GM12865 (cell line): ENCODE measurements around the gene SEC63.
"Not testable (repeated sequence)": the region's sequence is repeated elsewhere in the genome, so short reads cannot be mapped to it uniquely, and the experiment has no call there.

Source experiments
- DNase-seq: peaks from one replicate; pipeline ENCODE4 v3.0.0; 2010; ENCODE audit warnings: low read depth
- H3K4me3 ChIP-seq: 2 replicates; pipeline ENCODE4 v1.5.1; 2011; ENCODE audit warnings: mild to moderate bottlenecking, low read depth, low read length, control low read depth
- TF ChIP-seq, protein P1 (sequence below): IDR thresholded peaks from 2 replicates; pipeline ENCODE4 v1.5.1; 2011; ENCODE audit warnings: low read length, control low read depth, low read depth, inconsistent platforms; ENCODE audit not compliant: insufficient read depth; ENCODE audit errors: missing control alignments

Gene SEC63

DNA sequence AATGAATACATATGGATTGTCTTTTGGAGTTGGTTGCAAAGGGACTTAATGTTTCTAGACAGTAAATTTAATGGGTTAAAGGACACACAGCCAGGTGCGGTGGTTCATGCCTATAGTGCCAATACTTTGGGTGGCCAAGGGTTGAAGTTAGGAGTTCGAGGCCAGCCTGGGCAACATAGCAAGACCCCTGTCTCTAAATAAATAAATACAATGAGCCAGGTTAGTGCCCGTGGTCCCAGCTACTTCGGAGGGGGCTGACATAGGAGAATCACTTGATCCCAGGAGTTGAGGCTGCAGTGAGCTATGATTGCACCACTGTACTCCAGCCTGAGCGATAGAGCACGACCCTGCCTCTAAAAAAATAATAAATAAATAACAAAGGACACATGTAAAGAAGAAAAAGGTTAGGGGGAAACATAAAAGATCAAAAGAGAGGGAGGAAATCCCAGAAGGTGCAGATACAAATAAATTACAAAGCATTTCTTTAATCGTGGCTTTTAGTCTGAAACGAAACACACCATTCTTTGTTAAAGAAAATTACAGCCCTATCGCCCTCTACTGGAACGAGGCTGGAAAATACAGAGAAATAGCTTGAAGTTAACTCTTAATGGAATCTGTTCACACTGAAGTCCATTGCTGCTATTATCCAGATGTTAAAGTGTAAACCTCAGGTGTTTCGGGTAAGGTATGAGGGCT is 91.3 kb downstream of the SEC63 start:
- TF ChIP-seq, protein P1, sequence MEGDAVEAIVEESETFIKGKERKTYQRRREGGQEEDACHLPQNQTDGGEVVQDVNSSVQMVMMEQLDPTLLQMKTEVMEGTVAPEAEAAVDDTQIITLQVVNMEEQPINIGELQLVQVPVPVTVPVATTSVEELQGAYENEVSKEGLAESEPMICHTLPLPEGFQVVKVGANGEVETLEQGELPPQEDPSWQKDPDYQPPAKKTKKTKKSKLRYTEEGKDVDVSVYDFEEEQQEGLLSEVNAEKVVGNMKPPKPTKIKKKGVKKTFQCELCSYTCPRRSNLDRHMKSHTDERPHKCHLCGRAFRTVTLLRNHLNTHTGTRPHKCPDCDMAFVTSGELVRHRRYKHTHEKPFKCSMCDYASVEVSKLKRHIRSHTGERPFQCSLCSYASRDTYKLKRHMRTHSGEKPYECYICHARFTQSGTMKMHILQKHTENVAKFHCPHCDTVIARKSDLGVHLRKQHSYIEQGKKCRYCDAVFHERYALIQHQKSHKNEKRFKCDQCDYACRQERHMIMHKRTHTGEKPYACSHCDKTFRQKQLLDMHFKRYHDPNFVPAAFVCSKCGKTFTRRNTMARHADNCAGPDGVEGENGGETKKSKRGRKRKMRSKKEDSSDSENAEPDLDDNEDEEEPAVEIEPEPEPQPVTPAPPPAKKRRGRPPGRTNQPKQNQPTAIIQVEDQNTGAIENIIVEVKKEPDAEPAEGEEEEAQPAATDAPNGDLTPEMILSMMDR, result peak; percentile 43
- DNase-seq, result peak; percentile 34
- no peak overlapping the region for H3K4me3 ChIP-seq

- H3K4me3 ChIP-seq, result no peak overlapping the region
- TF ChIP-seq, protein P1, result no peak
- DNase-seq, result no peak
Measured at GRCh38 chr6:107864226-107865127, 93.5 kb downstream of the SEC63 start.

- TF ChIP-seq, protein P1, result no peak
- DNase-seq, result no peak
Measured at GRCh38 chr6:107862383-107862782, 95.6 kb downstream of the SEC63 start.

GRCh38 chr6:107860963-107861362 is 97.0 kb downstream of the SEC63 start:
- DNase-seq, H3K4me3 ChIP-seq: not testable (repeated sequence)

More at GRCh38 chr6:107862383-107862782, 95.6 kb downstream of the SEC63 start:
- H3K4me3 ChIP-seq, result no peak overlapping the region

DNA sequence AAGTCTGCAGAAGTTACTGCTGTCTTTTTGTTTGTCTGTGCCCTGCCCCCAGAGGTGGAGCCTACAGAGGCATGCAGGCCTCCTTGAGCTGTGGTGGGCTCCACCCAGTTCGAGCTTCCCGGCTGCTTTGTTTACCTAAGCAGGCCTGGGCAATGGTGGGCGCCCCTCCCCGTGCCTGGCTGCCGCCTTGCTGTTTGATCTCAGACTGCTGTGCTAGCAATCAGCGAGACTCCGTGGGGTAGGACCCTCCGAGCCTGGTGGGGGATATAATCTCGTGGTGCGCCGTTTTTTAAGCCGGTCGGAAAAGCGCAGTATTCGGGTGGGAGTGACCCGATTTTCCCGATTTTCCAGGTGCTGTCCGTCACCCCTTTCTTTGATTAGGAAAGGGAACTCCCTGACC is 97.9 kb downstream of the SEC63 start:
- not testable (repeated sequence) for H3K4me3 ChIP-seq, DNase-seq

DNA sequence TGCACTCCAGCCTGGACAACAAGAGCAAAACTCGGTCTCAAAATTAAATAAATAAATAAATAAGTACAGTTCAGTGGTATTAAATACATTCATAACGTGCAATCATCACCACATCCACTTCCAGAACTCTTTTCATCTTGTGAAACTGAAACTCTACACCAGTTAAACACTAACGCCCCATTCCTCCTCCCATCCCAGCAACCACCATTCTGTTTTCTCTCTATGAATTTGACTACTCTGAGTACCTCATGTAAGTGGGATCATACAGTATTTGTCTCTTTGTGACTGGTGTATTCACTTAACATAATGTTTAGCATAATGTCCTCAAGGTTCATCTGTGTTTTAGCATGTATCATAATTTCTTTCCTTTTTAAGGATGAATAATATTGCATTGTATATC is 104.8 kb downstream of the SEC63 start:
- H3K4me3 ChIP-seq, result no peak overlapping the region
- TF ChIP-seq, protein P1, result no peak
- peak; percentile 21 for DNase-seq

GRCh38 chr6:107849325-107849724 is 108.7 kb downstream of the SEC63 start:
- no peak for DNase-seq
- TF ChIP-seq, protein P1, result no peak
- no peak overlapping the region for H3K4me3 ChIP-seq
